ENCODE data around the gene ADAMTS2.

Gene ADAMTS2

DNA sequence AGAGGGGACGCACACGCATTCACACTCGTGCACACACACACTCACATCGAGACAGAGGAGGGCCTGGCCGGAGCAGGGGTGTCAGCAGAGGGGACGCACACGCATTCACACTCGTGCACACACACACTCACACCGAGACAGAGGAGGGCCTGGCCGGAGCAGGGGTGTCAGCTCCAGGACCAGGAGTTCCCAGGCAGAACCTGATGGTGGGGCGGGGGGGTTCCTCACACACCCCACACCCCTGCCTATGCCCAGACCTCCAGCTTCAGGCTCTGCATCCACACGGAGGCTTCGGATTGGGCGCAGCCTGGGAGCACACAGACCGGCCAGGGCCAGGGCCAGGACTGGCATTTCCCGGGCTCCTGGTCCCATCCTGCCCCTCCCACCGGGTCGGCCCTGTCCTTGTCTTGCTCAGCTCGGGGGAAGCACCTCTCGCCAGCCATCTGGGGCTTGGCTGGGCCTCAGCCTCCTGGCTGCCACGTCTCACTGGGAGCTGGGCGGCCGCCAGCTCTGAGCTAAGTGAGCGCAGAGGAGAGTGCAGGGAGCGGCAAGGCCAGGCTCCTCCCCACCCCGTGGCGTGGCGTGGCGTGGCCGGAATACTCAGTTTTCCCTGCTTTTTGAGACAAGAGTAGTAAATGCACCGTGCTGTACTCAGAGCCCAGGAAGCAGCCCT is 31.3 kb downstream of the ADAMTS2 start:
- Mint-ChIP-seq H3K9me3 (no peaks in the 10 kb centered on the region), H3K27ac (no peak overlapping the region), H3K4me3 (no peak overlapping the region), H3K27me3 (no peaks in the 10 kb centered on the region), H3K4me1 (no peaks in the 10 kb centered on the region)
- ATAC-seq (no peak), DNase-seq (no peak)

DNA sequence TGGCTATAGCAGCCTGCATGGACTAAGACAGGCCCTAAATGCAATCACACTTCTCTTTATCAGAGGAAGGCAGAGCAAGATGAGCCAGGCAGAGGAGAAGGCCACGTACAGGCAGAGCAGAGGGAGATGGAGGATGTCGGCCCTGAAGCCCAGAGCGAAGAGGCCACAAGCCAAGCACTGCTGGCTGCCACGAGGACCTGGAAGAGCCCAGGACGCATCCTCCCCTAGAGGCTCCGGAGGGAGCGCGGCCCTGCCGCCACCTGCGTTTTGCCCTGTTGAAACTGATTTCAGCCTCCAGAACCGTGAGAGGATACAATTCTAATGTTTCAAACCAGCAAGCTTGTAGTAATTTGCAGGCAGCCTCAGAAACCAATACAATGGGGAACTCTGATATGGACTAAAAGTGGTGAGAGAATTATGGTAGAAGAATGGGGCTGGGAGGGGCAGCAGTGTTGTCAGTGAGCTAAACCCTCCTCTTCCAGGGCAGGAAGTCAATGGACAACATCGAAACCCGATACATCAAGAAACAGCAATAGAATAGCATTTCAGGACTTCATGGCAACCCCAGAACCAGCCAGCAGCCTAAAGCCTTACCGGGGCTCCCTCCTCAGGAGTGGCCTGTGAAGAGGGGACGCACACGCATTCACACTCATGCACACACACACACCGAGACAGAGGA is 32.6 kb downstream of the ADAMTS2 start:
- ATAC-seq = no peak
- DNase-seq = no peak
- no peak overlapping the region for H3K4me3 Mint-ChIP-seq
- H3K9me3 Mint-ChIP-seq = peaks cover 0 to 2% of the 10 kb centered on the region in 2 donors
- H3K27me3 Mint-ChIP-seq = no peaks in the 10 kb centered on the region
- peak overlapping the region; percentile 5 to 42 for H3K27ac Mint-ChIP-seq
- H3K4me1 Mint-ChIP-seq = no peaks in the 10 kb centered on the region

DNA sequence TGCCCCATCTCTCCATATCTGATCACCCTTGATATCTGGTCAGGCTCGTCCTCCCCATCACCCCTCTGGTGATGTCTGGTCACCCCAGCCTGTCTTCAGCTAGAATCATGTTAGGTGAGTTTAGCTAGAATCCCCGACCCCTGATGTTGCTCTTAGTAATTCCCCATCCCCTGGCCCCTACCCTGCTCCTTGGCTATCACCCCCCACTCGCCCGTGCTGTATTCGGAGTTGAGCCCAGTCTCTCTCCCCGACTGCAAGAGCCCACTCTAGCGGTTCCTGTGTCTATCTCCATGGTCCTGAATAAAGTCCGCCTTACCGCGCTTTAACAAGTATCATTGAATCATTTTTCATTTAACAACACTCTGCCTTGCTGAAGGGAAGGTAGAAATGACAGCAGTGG is 33.7 kb downstream of the ADAMTS2 start:
- no peak for ATAC-seq
- Mint-ChIP-seq H3K9me3 (peaks cover 0 to 10% of the 10 kb centered on the region in 2 donors), H3K4me3 (no peak overlapping the region), H3K4me1 (no peaks in the 10 kb centered on the region), H3K27me3 (no peaks in the 10 kb centered on the region), H3K27ac (peak overlapping the region in 1 of 2 donors; percentile 43)
- DNase-seq = no peak

DNA sequence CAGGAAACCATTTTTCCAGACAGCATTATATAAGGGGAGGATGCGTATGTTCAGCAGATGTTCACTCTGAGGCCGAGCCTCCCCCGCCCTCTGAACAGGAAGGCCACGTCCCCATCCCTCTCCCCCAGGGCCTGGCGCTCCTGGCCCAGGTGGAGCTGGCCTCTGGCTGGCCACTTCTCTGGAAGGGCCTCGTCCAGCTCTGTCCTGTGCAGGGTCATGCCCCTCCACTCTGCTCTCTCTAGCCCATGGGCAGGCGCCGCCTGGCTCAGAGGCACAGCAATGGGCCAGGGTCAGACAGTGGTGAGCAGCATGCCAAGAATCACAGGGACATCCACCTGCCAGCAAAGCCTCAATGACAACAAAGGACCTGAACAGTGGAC is 34.2 kb downstream of the ADAMTS2 start:
- H3K27ac Mint-ChIP-seq = no peak overlapping the region
- no peak for DNase-seq
- ATAC-seq = no peak
- H3K9me3 Mint-ChIP-seq = peaks cover 0 to 15% of the 10 kb centered on the region in 2 donors
- H3K4me3 Mint-ChIP-seq = no peak overlapping the region
- no peaks in the 10 kb centered on the region for H3K4me1 Mint-ChIP-seq
- H3K27me3 Mint-ChIP-seq = no peaks in the 10 kb centered on the region

GRCh38 chr5:179310439-179311090 is 34.7 kb downstream of the ADAMTS2 start:
- no peak for DNase-seq
- Mint-ChIP-seq H3K27ac (peak overlapping the region in 1 of 2 donors; percentile 71), H3K4me1 (no peaks in the 10 kb centered on the region), H3K9me3 (peaks cover 0 to 17% of the 10 kb centered on the region in 2 donors), H3K27me3 (no peaks in the 10 kb centered on the region), H3K4me3 (no peak overlapping the region)
- no peak for ATAC-seq

DNA sequence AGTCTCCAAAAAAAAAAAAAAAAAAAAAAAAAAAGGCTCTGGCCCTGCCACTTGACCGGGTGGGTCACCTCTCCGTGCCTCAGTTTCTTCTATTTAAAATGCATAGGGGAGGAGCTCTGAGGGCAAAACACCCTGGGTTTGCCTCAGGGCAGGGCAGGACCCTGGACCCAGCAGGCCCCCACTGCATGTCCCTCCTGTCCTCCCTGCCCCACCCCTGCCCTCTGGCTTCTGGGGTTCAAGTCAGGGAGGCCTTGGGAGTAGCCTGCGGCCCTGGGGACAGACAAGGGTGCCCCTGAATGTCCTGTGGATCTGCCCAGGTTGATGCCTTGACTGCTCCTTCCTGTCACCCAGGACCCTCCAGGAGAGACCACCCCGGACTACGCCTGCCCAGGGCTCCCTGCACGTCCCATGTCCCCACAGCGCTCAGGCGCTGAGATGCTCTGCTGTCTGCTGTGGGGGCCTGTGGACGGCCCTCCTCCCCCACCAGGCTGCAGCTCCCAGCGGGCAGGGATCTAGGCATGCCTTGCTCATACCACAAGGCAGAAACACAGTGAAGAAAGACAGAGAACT is 35.4 kb downstream of the ADAMTS2 start:
- Mint-ChIP-seq H3K27ac (no peak overlapping the region), H3K4me1 (no peaks in the 10 kb centered on the region), H3K27me3 (no peaks in the 10 kb centered on the region), H3K4me3 (no peak overlapping the region), H3K9me3 (peaks cover 0 to 21% of the 10 kb centered on the region in 2 donors)
- no peak for ATAC-seq
- DNase-seq = no peak

- Mint-ChIP-seq H3K4me3 (no peak overlapping the region), H3K4me1 (no peaks in the 10 kb centered on the region), H3K9me3 (peaks cover 0 to 26% of the 10 kb centered on the region in 2 donors), H3K27ac (no peak overlapping the region), H3K27me3 (no peaks in the 10 kb centered on the region)
- no peak for ATAC-seq
- DNase-seq = no peak
These were observed 35.9 kb downstream of the ADAMTS2 start for GRCh38 chr5:179309383-179309670.

DNA sequence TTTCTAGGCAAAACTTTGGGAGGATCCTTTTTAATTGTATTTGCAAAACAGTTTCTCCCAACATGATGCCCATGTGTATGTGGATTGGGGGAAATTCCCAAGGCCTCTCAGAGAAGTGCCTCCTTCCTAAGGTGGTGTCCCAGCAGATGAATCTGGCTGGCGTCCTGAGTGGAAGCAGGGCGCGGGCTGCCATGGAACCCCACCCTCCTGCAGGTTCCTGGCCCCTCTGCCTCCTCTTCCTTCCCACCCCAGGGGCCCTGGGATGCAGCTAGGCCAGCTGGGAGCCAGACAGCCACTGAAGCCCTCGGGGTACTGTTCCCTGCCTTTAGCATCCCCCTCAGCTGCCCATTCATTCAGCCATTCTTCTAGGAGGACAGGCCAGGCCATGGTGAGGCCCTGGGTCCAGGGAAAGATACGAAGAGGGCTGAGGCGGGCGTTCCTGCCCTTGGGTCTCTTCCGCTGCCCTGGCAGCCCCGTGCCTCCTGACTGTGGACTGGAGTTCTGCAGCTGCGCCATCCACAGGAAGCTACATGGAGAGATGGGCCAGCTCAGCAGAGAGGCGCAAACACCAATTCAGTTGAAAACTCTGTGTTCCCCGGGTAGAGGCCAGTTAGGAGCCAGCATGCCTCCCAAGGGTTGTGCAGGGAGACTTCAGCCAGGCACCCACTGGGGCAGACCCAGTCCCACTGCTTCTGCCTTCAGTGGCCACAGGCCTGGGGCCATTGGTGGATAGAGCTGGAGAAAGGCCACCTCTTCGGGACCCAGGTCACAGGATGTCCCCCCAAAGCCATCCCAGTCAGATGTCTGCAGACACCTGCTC is 36.5 kb downstream of the ADAMTS2 start:
- Mint-ChIP-seq H3K4me3 (no peak overlapping the region), H3K4me1 (no peaks in the 10 kb centered on the region), H3K27ac (no peak overlapping the region), H3K27me3 (no peaks in the 10 kb centered on the region), H3K9me3 (peaks cover 0 to 32% of the 10 kb centered on the region in 2 donors)
- DNase-seq (no peak), ATAC-seq (no peak)

DNA sequence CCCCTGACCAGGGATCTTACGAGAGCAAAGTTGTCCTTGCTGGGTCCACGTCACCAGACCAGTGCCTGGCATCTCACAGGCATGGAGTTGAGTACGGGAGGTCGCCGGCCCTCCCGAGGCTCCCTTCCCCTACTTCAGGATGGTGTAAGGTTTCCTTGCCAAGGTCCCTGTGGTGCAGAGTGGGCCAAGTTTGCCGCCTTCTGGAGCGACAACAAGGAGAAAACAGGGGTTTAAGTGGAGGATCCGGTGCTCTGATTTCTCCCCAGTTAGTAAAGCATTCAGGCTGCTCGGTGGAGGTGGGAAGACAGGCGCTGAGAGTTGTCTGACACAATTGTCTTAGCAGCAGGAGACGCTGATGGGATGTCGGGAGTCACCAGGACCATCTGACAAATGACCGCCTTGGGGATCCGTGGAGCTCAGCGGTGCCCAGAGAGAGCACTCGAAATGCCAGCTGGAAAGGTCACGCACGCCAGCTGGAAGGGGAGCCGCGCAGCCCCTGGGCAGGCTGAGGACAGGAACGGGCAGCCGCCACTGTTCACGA is 37.3 kb downstream of the ADAMTS2 start:
- no peak for DNase-seq
- H3K4me3 Mint-ChIP-seq = no peak overlapping the region
- ATAC-seq = no peak
- no peaks in the 10 kb centered on the region for H3K27me3 Mint-ChIP-seq
- peak overlapping the region in 1 of 2 donors; percentile 72 for H3K27ac Mint-ChIP-seq
- H3K4me1 Mint-ChIP-seq = no peaks in the 10 kb centered on the region
- H3K9me3 Mint-ChIP-seq = peaks cover 0 to 37% of the 10 kb centered on the region in 2 donors

- DNase-seq = no peak
- H3K27me3 Mint-ChIP-seq = no peaks in the 10 kb centered on the region
These were observed 38.1 kb downstream of the ADAMTS2 start for GRCh38 chr5:179307013-179307800.

DNA sequence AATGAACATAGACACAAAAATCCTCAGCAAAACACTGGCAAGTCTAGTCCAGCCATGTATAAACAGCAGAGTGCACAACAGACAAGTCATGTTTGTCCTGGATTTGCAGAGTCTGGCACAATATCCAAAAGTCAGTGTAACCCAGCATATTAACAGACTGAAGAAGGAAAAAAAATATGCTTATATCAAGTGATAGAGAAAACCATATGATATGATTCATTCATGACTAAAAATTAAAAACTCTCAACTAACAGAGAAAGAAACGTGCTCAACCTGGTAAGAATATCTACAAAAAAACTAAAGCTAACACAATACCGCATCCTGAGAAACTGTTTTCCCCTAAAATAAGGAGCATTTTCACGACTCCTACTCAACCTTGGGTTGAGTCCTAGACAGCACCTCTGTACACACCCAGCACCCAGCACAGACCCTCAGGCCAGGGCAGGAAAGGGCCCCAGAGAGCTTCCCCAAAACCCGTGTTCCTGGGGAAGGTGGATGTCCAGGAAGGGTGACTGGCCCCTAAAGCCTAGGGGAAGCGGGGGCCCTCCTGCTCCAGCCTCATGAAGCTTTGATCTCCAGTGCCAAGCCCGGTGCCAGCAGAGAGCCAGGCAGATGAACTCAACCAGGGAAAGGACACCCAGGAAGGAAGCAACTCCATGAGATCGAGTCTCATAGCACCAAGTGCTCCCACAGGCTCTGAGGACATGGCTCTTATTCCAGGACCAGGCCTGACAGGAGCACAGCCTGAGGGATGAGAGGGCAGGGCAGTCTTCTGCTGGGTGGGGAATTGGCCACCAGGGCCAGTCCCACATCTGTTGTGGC is 38.9 kb downstream of the ADAMTS2 start:
- H3K4me1 Mint-ChIP-seq = no peaks in the 10 kb centered on the region
- no peaks in the 10 kb centered on the region for H3K27me3 Mint-ChIP-seq
- H3K4me3 Mint-ChIP-seq = no peak overlapping the region
- DNase-seq = no peak
- ATAC-seq = no peak
- H3K27ac Mint-ChIP-seq = no peak overlapping the region
- H3K9me3 Mint-ChIP-seq = peaks cover 0 to 45% of the 10 kb centered on the region in 2 donors

More at GRCh38 chr5:179307013-179307800, 38.1 kb downstream of the ADAMTS2 start:
- Mint-ChIP-seq H3K4me3 (no peak overlapping the region), H3K9me3 (peaks cover 0 to 45% of the 10 kb centered on the region in 2 donors), H3K4me1 (no peaks in the 10 kb centered on the region), H3K27ac (no peak overlapping the region)
- peak; percentile 20 for ATAC-seq

GRCh38 chr5:179304871-179305270 is 40.4 kb downstream of the ADAMTS2 start:
- Mint-ChIP-seq H3K4me3 (no peak overlapping the region), H3K9me3 (peaks cover 0 to 45% of the 10 kb centered on the region in 2 donors), H3K27me3 (no peaks in the 10 kb centered on the region), H3K27ac (no peak overlapping the region), H3K4me1 (no peaks in the 10 kb centered on the region)
- DNase-seq (no peak), ATAC-seq (no peak)

DNA sequence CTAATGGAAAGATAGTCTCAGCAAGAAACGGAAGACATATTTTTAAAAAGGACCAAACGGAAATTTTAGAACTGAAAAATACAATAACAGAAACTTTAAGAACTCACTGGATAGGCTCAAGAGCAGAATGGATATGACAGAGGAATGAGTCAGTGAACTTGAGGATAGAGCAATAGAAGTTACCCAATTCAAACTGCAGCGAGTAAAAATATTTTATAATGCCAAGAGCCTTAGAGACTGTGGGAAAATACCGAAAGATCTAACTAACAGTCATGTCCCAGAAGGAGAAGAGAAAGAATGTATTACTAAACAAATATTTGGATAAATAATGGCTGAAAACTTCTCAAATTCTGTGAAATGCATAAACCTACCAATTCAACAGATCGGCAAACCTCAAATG is 40.8 kb downstream of the ADAMTS2 start:
- no peaks in the 10 kb centered on the region for H3K27me3 Mint-ChIP-seq
- no peak overlapping the region for H3K4me3 Mint-ChIP-seq
- DNase-seq = no peak
- ATAC-seq = no peak
- peaks cover 0 to 45% of the 10 kb centered on the region in 2 donors for H3K9me3 Mint-ChIP-seq
- no peak overlapping the region for H3K27ac Mint-ChIP-seq
- H3K4me1 Mint-ChIP-seq = no peaks in the 10 kb centered on the region
